ENCODE data around the gene SIPA1L3. TPM values are rescaled to one million over a fixed set of nuclear protein-coding genes. Genes with fewer than 3 reads are reported as not detected.

The SIPA1L3 gene
- total and polyA plus RNA-seq, 4 donors = 9.6 to 50.5 (median 27.6) TPM

DNA sequence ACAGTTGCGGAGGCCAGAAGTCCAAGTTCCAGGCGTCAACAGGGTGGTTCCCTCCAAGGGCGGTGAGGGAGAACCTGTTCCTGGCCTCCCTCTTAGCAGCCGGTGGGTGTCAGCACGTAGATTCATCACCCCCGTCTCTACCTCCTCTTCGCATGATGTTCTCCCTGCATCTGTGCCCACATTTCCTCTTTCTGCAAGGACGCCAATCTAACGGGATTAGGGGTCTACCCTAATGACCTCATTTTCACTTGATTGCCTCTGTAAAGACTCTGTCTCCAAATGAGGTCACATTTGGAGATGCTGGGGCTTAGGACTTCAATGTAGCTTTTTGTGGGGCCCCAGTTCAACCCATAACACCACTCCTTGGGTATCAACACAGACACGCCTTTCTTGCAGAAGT lies 278.6 kb downstream of the SIPA1L3 start:
- ATAC-seq (ENCODE audit: insufficient read depth, low FRiP score) (no peak), DNase-seq (no peak)
- H3K27ac ChIP-seq (ENCODE audit: low read depth in 1 of 2, low read length in 1 of 2) = no peak overlapping the region
- no peak overlapping the region for H3K4me3 ChIP-seq
- peaks cover 0 to 20% (median 2%) of the 10 kb centered on the region in 4 donors for H3K36me3 ChIP-seq (ENCODE audit: control insufficient read depth in 4 of 4, insufficient read depth in 4 of 4, low read length in 4 of 4)
- H3K9ac ChIP-seq (ENCODE audit: insufficient read depth in 1 of 2, low read length in 2 of 2) = no peak overlapping the region
- H3K27me3 ChIP-seq (ENCODE audit: control insufficient read depth in 3 of 3, insufficient read depth in 3 of 3, low read length in 2 of 3) = no peaks in the 10 kb centered on the region
- peaks cover 0 to 14% (median 0%) of the 10 kb centered on the region in 5 donors for H3K4me1 ChIP-seq (ENCODE audit: control insufficient read depth in 5 of 5, insufficient read depth in 5 of 5, low read length in 5 of 5)
- no peaks in the 10 kb centered on the region for H3K9me3 ChIP-seq (ENCODE audit: control insufficient read depth in 4 of 4, insufficient read depth in 3 of 4, low read length in 3 of 4)
- TF ChIP-seq, protein P1, sequence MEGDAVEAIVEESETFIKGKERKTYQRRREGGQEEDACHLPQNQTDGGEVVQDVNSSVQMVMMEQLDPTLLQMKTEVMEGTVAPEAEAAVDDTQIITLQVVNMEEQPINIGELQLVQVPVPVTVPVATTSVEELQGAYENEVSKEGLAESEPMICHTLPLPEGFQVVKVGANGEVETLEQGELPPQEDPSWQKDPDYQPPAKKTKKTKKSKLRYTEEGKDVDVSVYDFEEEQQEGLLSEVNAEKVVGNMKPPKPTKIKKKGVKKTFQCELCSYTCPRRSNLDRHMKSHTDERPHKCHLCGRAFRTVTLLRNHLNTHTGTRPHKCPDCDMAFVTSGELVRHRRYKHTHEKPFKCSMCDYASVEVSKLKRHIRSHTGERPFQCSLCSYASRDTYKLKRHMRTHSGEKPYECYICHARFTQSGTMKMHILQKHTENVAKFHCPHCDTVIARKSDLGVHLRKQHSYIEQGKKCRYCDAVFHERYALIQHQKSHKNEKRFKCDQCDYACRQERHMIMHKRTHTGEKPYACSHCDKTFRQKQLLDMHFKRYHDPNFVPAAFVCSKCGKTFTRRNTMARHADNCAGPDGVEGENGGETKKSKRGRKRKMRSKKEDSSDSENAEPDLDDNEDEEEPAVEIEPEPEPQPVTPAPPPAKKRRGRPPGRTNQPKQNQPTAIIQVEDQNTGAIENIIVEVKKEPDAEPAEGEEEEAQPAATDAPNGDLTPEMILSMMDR (IDR thresholded peaks at IDR 0.05; ENCODE audit: control extremely low read depth, extremely low read depth) = no peak
- 87 to 89% methylated on average over 10 of the region's 10 CpGs for WGBS, 2 donors

DNA sequence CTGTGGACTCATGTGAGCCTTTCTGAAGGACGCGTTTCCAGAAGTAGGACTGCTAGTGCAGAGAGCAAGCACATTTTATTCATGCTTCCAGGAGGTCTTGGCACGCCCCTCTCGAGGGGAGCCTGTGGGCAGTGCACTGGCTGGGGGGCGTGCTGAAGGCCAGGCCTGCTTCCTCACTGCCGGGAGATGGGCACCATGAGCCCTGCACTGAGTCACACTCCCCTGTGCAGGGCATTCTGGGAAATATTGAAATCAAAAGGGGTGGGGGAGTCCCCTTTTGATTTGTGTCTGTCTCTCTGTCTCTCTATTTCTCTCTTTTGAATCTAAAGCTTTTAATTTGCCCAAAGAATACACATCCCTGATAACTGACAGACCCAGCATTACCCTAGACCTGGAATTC lies 283.1 kb downstream of the SIPA1L3 start:
- H3K4me3 ChIP-seq = no peak overlapping the region
- no peak overlapping the region for H3K9ac ChIP-seq (ENCODE audit: insufficient read depth in 1 of 2, low read length in 2 of 2)
- no peaks in the 10 kb centered on the region for H3K4me1 ChIP-seq (ENCODE audit: control insufficient read depth in 5 of 5, insufficient read depth in 5 of 5, low read length in 5 of 5)
- TF ChIP-seq, protein P1 (IDR thresholded peaks at IDR 0.05; ENCODE audit: control extremely low read depth, extremely low read depth) = no peak
- WGBS, 2 donors = 88 to 90% methylated on average over 6 of the region's 6 CpGs
- DNase-seq = no peak
- no peaks in the 10 kb centered on the region for H3K9me3 ChIP-seq (ENCODE audit: control insufficient read depth in 4 of 4, insufficient read depth in 3 of 4, low read length in 3 of 4)
- H3K27ac ChIP-seq (ENCODE audit: low read depth in 1 of 2, low read length in 1 of 2) = no peak overlapping the region
- peaks cover 0 to 18% (median under 1%) of the 10 kb centered on the region in 4 donors for H3K36me3 ChIP-seq (ENCODE audit: control insufficient read depth in 4 of 4, insufficient read depth in 4 of 4, low read length in 4 of 4)
- no peak for ATAC-seq (ENCODE audit: insufficient read depth, low FRiP score)
- no peaks in the 10 kb centered on the region for H3K27me3 ChIP-seq (ENCODE audit: control insufficient read depth in 3 of 3, insufficient read depth in 3 of 3, low read length in 2 of 3)

DNA sequence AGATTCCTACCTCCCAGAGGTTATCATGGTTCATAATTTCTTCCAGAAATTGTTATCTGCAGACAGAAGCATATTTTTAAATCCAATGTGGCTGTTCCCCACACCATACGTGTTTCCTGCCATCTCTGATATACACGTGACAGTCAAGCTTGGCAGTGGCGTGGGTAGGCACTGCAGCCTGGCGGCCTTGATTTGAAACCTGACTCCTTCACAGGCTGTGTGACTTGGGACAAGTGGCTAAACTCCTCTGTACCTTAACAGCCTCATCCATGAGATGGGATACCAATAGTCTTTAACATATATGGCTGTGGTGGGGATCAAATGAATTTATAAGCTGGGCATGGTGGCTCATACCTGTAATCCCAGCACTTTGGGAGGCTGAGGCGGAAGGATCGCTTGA lies 283.8 kb downstream of the SIPA1L3 start:
- 92 to 94% methylated on average over 6 of the region's 6 CpGs for WGBS, 2 donors
- no peak overlapping the region for H3K4me3 ChIP-seq
- H3K9me3 ChIP-seq (ENCODE audit: control insufficient read depth in 4 of 4, insufficient read depth in 3 of 4, low read length in 3 of 4) = no peaks in the 10 kb centered on the region
- no peak for ATAC-seq (ENCODE audit: insufficient read depth, low FRiP score)
- no peak for DNase-seq
- H3K9ac ChIP-seq (ENCODE audit: insufficient read depth in 1 of 2, low read length in 2 of 2) = no peak overlapping the region
- no peaks in the 10 kb centered on the region for H3K4me1 ChIP-seq (ENCODE audit: control insufficient read depth in 5 of 5, insufficient read depth in 5 of 5, low read length in 5 of 5)
- TF ChIP-seq, protein P1 (IDR thresholded peaks at IDR 0.05; ENCODE audit: control extremely low read depth, extremely low read depth) = no peak
- H3K27ac ChIP-seq (ENCODE audit: low read depth in 1 of 2, low read length in 1 of 2) = no peak overlapping the region
- H3K27me3 ChIP-seq (ENCODE audit: control insufficient read depth in 3 of 3, insufficient read depth in 3 of 3, low read length in 2 of 3) = no peaks in the 10 kb centered on the region
- H3K36me3 ChIP-seq (ENCODE audit: control insufficient read depth in 4 of 4, insufficient read depth in 4 of 4, low read length in 4 of 4) = peaks cover 0 to 17% (median 0%) of the 10 kb centered on the region in 4 donors

DNA sequence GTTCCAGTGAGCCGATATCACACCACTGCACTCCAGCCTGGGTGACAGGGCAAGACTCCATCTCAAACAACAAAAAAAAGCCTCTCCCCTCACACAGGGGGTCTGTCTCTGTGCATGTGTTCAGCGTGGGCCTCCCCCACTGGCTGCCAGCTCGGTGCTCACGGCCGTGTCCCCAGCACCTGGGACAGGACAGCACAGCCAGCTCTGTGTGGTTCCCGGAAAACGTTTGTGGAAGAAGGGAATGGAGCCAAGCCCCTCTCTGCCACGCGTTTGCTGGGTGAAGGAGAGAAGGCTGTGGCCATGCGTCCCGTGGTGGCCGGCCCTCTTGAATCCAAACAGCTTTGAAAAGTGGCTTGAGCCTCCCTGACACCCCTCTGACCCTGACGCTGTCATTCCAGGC lies 284.7 kb downstream of the SIPA1L3 start:
- H3K27me3 ChIP-seq (ENCODE audit: control insufficient read depth in 3 of 3, insufficient read depth in 3 of 3, low read length in 2 of 3) = no peaks in the 10 kb centered on the region
- WGBS, 2 donors = 92 to 94% methylated on average over 13 of the region's 13 CpGs
- no peak overlapping the region for H3K27ac ChIP-seq (ENCODE audit: low read depth in 1 of 2, low read length in 1 of 2)
- no peaks in the 10 kb centered on the region for H3K4me1 ChIP-seq (ENCODE audit: control insufficient read depth in 5 of 5, insufficient read depth in 5 of 5, low read length in 5 of 5)
- DNase-seq = no peak
- ATAC-seq (ENCODE audit: insufficient read depth, low FRiP score) = no peak
- no peaks in the 10 kb centered on the region for H3K9me3 ChIP-seq (ENCODE audit: control insufficient read depth in 4 of 4, insufficient read depth in 3 of 4, low read length in 3 of 4)
- no peak overlapping the region for H3K4me3 ChIP-seq
- TF ChIP-seq, protein P1 (IDR thresholded peaks at IDR 0.05; ENCODE audit: control extremely low read depth, extremely low read depth) = no peak
- H3K9ac ChIP-seq (ENCODE audit: insufficient read depth in 1 of 2, low read length in 2 of 2) = no peak overlapping the region
- peaks cover 0 to 19% (median 1%) of the 10 kb centered on the region in 4 donors for H3K36me3 ChIP-seq (ENCODE audit: control insufficient read depth in 4 of 4, insufficient read depth in 4 of 4, low read length in 4 of 4)

All from lung (tissue), 12 donors.